HepG2 (cell line): ENCODE measurements around the gene SDCCAG8. TPM values are rescaled to one million over a fixed set of nuclear protein-coding genes. Genes with fewer than 3 reads are reported as not detected.

Experiments used
- ATAC-seq: fragments of 200-7000 bp; cut with Tn5 transposase; 3 replicates; pipeline ENCODE4 v1.9.1; 2020; ENCODE audit warnings: mild to moderate bottlenecking, moderate library complexity
- BruUV-seq: library from RNA; stranded (reverse); fragments of 400-500 nt; replicated peaks from 2 replicates; lab custom pipeline; 2021; lab: Mats Ljungman, UMichigan
- CTCF ChIA-PET: fragments of 300-600 bp; formaldehyde crosslinking; extraction: SDS; loops from one replicate; lab custom pipeline; 2021; ENCODE audit warnings: low total read pairs, inconsistent platforms, low intra/inter-chr PET ratio; lab: Yijun Ruan, JAX
- POLR2A ChIA-PET: fragments of 350-600 bp; sonication (Branson Sonifier 250); formaldehyde crosslinking; loops from one replicate; lab custom pipeline; 2020; ENCODE audit warnings: antibody characterized with exemption, inconsistent platforms; lab: Yijun Ruan, JAX
- DNase-seq: peaks from one replicate; pipeline ENCODE4 v3.0.0-alpha.2; 2015; ENCODE audit warnings: low spot score
- FAIRE-seq: peaks from 3 replicates; lab custom pipeline; 2011; peaks lifted over from hg19 to GRCh38; lab: Jason Lieb, UNC
- H2AFZ ChIP-seq: one replicate; pipeline ENCODE4 v1.6.1; 2011; ENCODE audit warnings: low read length, inconsistent platforms
- H3K27ac ChIP-seq: fragments of 300-600 bp; 3 replicates; pipeline ENCODE4 v1.8.0; 2011; ENCODE audit warnings: mixed run types, mild to moderate bottlenecking, mixed read lengths, low read length, inconsistent platforms; ENCODE audit not compliant: insufficient read depth; ENCODE audit errors: extremely low read length
- H3K27me3 ChIP-seq, 2 experiments: fragments of 200-600 bp in 1 of 2; 2 replicates in 1 of 2; 3 replicates in 1 of 2; pipeline versions ENCODE4 v1.6.0 to v1.8.0; 2011; ENCODE audit warnings: low read length in 2 of 2, mild to moderate bottlenecking in 2 of 2, moderate library complexity in 2 of 2, inconsistent platforms in 1 of 2; ENCODE audit not compliant: insufficient read depth in 2 of 2, control insufficient read depth in 1 of 2
- H3K36me3 ChIP-seq, 2 experiments: fragments of 200-600 bp in 1 of 2; replicated peaks in 1 of 2; 2 replicates in 1 of 2; 3 replicates in 1 of 2; pipeline versions ENCODE4 v1.5.1 to v1.8.0; 2011; ENCODE audit warnings: low read length in 2 of 2, inconsistent platforms in 1 of 2; ENCODE audit not compliant: insufficient read depth in 2 of 2, control insufficient read depth in 1 of 2
- H3K4me1 ChIP-seq: 2 replicates; pipeline ENCODE4 v1.5.1; 2012; ENCODE audit warnings: low read length, inconsistent platforms; ENCODE audit not compliant: insufficient read depth
- H3K4me2 ChIP-seq: 2 replicates; pipeline ENCODE4 v1.6.0; 2011; ENCODE audit warnings: low read depth, low read length, inconsistent platforms
- H3K4me3 ChIP-seq, 3 experiments: fragments of 200-600 bp in 1 of 3; sonication (generic), shearing (Covaris generic) in 1 of 3; replicated peaks in 1 of 3; 2 replicates each; pipeline ENCODE4 v1.5.1; 2011 to 2016; ENCODE audit warnings: low read length in 3 of 3, inconsistent platforms in 2 of 3, low read depth in 2 of 3, mild to moderate bottlenecking in 2 of 3, control low read depth in 1 of 3, mixed read lengths in 1 of 3; ENCODE audit not compliant: insufficient read depth in 1 of 3
- H3K79me2 ChIP-seq: one replicate; pipeline ENCODE4 v1.6.1; 2011; ENCODE audit warnings: low read length, inconsistent platforms; ENCODE audit not compliant: insufficient read depth
- H3K9ac ChIP-seq: 2 replicates; pipeline ENCODE4 v1.6.0; 2011; ENCODE audit warnings: mild to moderate bottlenecking, low read depth, low read length, inconsistent platforms; ENCODE audit not compliant: insufficient read depth
- H3K9me3 ChIP-seq: 2 replicates; pipeline ENCODE4 v1.5.1; 2012; ENCODE audit warnings: mild to moderate bottlenecking, low read length
- H4K20me1 ChIP-seq: 2 replicates; pipeline ENCODE4 v1.6.0; 2011; ENCODE audit warnings: inconsistent platforms, mild to moderate bottlenecking, low read length, moderate library complexity; ENCODE audit not compliant: insufficient read depth
- ATF4 ChIP-seq, 2 experiments: fragments of 450-650 bp in 1 of 2; sonication (generic) in 1 of 2; formaldehyde crosslinking; IDR thresholded peaks; 2 replicates each; pipeline versions ENCODE4 v1.5.0 to v1.8.0; 2020 to 2022; ENCODE audit warnings: mild to moderate bottlenecking in 1 of 2, missing genetic modification reagents in 1 of 2
- CBX2 ChIP-seq, 2 experiments: fragments of 200-600 bp in 1 of 2; sonication (generic); formaldehyde crosslinking in 1 of 2; IDR thresholded peaks; 2 replicates each; pipeline versions ENCODE4 v1.7.0 to v1.8.1; 2018 to 2022; ENCODE audit warnings: low read depth in 2 of 2, low read length in 1 of 2, mild to moderate bottlenecking in 1 of 2, missing genetic modification reagents in 1 of 2
- KDM1A ChIP-seq: IDR thresholded peaks from 2 replicates; pipeline ENCODE4 v1.6.1; 2016; ENCODE audit warnings: missing compliant biosample characterization
- RELA ChIP-seq: sonication (generic); formaldehyde crosslinking; IDR thresholded peaks from 2 replicates; pipeline ENCODE4 v1.4.0; 2020; ENCODE audit warnings: missing genetic modification reagents
- SOX5 ChIP-seq: IDR thresholded peaks from 2 replicates; pipeline ENCODE4 v1.6.1; 2016; ENCODE audit warnings: borderline replicate concordance
- SUZ12 ChIP-seq: fragments of 150-350 bp; IDR thresholded peaks from 2 replicates; pipeline ENCODE4 v1.6.1; 2014; ENCODE audit warnings: low read depth, low read length
- ZEB1 ChIP-seq: IDR thresholded peaks from 2 replicates; pipeline ENCODE4 v1.6.1; 2012; ENCODE audit warnings: mild to moderate bottlenecking, low read depth, inconsistent platforms; ENCODE audit not compliant: insufficient replicate concordance
- ZFP62 ChIP-seq: sonication (generic); formaldehyde crosslinking; IDR thresholded peaks from 2 replicates; pipeline ENCODE4 v1.4.0; 2020; ENCODE audit warnings: missing genetic modification reagents
- ZNF362 ChIP-seq: sonication (generic); formaldehyde crosslinking; IDR thresholded peaks from 2 replicates; pipeline ENCODE4 v1.4.0; 2020; ENCODE audit warnings: missing genetic modification reagents, mild to moderate bottlenecking, borderline replicate concordance
- ZNF44 ChIP-seq: sonication (generic); formaldehyde crosslinking; IDR thresholded peaks from 2 replicates; pipeline ENCODE4 v1.5.1; 2020; ENCODE audit warnings: mild to moderate bottlenecking, missing genetic modification reagents
- ZNF605 ChIP-seq: sonication (generic); formaldehyde crosslinking; IDR thresholded peaks from 2 replicates; pipeline ENCODE4 v1.8.0; 2022; ENCODE audit warnings: mild to moderate bottlenecking, missing genetic modification reagents
- ZNF616 ChIP-seq: sonication (generic); formaldehyde crosslinking; IDR thresholded peaks from 2 replicates; pipeline ENCODE4 v1.5.0; 2020; ENCODE audit warnings: low read depth, mild to moderate bottlenecking, missing genetic modification reagents
- ZNF713 ChIP-seq: sonication (generic); formaldehyde crosslinking; IDR thresholded peaks from 2 replicates; pipeline ENCODE4 v1.4.0; 2020; ENCODE audit warnings: mild to moderate bottlenecking, missing genetic modification reagents
- WGBS: methylation state at CpG from one replicate; pipeline ENCODE4 v1.1.6; 2017; ENCODE audit warnings: low lambda C conversion rate; 5-methylcytosine and 5-hydroxymethylcytosine counted together
- in situ Hi-C: cut with HindIII; loops from 2 replicates; pipeline ENCODE4 v1.10.0; 2017; ENCODE audit warnings: low pct_unique_long_range_greater_than_20kb; ENCODE audit not compliant: extremely low pct_ligation_motif_present
- intact Hi-C: fragments of 100-400 bp; cut with micrococcal nuclease; formaldehyde crosslinking; loops from one replicate; pipeline ENCODE4 v1.10.0; 2022; ENCODE audit not compliant: unreplicated experiment
- polyA plus RNA-seq, 8 experiments: library from polyadenylated mRNA; depleted of rRNA in 3 of 8; stranded (reverse) in 7 of 8; unstranded in 1 of 8; fragments of >200 nt; fragmentation: Illumina TruSeq in 4 of 8; extraction: Trizol in 4 of 8; gene quantifications; 2 replicates each; pipeline versions ENCODE4 v1.2.1 to v1.2.3, GENCODE V29; 2011 to 2016; ENCODE audit warnings: low read depth in 4 of 8, missing spikeins in 1 of 8, mixed read lengths in 1 of 8; ENCODE audit not compliant: insufficient read depth in 1 of 8
- total RNA-seq, 5 experiments: library from RNA; depleted of rRNA; stranded (reverse); fragments of >200 nt; fragmentation: Illumina TruSeq; extraction: Trizol; gene quantifications; 2 replicates each; pipeline ENCODE4 v1.2.3, GENCODE V29; 2016; ENCODE audit warnings: low read depth in 1 of 5
- TF ChIP-seq, protein P1 (sequence below): sonication (generic); formaldehyde crosslinking; IDR thresholded peaks from 2 replicates; pipeline ENCODE4 v1.4.0; 2020; ENCODE audit warnings: missing genetic modification reagents, low read depth, mild to moderate bottlenecking, borderline replicate concordance

SDCCAG8 gene
- total and polyA plus RNA-seq, 2 of the 13 experiments (the other 11 are each of a cell fraction or from before 2014, with no cell fraction given), result 9.5 to 13.4 TPM

DNA sequence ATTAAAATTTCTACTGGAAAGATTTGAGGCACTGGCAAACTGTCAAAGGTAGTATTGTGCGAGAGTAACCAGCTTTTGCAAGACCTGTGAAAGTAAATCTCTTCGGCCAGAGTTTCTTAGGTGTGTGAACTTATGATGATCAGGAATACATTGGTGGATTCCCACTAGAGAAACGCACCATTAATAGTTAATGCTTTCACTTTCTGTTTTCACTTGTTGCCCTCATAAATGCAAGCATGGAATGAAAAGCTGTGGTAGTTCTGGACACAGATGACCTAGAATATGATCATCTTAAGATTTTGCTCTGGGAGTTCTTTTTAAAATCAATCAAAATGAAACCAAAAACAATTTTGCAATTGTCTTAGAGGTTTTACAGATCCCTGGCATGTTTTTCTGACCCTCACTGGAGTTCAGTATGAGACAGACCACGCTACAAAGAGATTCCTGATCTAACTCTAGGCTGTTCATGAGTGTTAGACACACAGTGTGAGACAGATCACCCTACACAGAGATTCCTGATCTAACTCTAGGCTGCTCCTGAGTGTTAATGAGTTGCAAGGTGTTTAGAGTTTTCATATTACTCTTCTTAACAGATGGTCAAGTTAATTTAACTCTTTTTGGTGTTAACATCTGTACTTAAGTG, 98.8 kb downstream of the SDCCAG8 start:
- TF ChIP-seq ZNF713 (no peak), SUZ12 (no peak), CBX2 (IDR thresholded peaks at IDR 0.05; ENCODE audit: low read depth, low read length) (no peak), CBX2 (CRISPR knock-in tag; IDR thresholded peaks at IDR 0.05; ENCODE audit: low read depth) (no peak), ZNF616 (no peak), SOX5 (CRISPR knock-in tag) (no peak), RELA (CRISPR knock-in tag) (no peak), ZNF362 (CRISPR knock-in tag) (no peak)
- ChIA-PET CTCF (no interaction called here), POLR2A (no interaction called here)
- no peak for FAIRE-seq
- in situ Hi-C loops (no loop called here), intact Hi-C loops (no loop called here)
- ATAC-seq, result no peak
- H3K36me3 ChIP-seq, result no peaks in the 10 kb centered on the region
- 86% methylated on average over 4 of the region's 4 CpGs for WGBS
- no peaks in the 10 kb centered on the region for H3K27me3 ChIP-seq
- H3K79me2 ChIP-seq, result no peaks in the 10 kb centered on the region
- H2AFZ ChIP-seq, result no peak overlapping the region
- no peaks in the 10 kb centered on the region for H3K4me1 ChIP-seq
- H3K27ac ChIP-seq, result no peak overlapping the region
- no peak overlapping the region for H3K4me2 ChIP-seq
- BruUV-seq, result no TSS peak
- no peak overlapping the region for H3K9ac ChIP-seq
- no peaks in the 10 kb centered on the region for H3K9me3 ChIP-seq
- DNase-seq, result no peak
- no peak overlapping the region for H3K4me3 ChIP-seq
- H4K20me1 ChIP-seq, result no peaks in the 10 kb centered on the region

- no TSS peak for BruUV-seq
- POLR2A ChIA-PET, result no interaction called here
- Histone ChIP-seq H3K9ac (no peak overlapping the region), H3K4me3 (no peak overlapping the region), H3K4me2 (no peak overlapping the region), H3K36me3 (no peaks in the 10 kb centered on the region), H4K20me1 (no peaks in the 10 kb centered on the region), H3K9me3 (no peaks in the 10 kb centered on the region), H2AFZ (no peak overlapping the region), H3K4me1 (no peaks in the 10 kb centered on the region), H3K27me3 (no peaks in the 10 kb centered on the region), H3K27ac (no peak overlapping the region), H3K79me2 (no peaks in the 10 kb centered on the region)
- 97% methylated on average over 1 of the region's 1 CpG for WGBS
- ATAC-seq (no peak), DNase-seq (no peak), FAIRE-seq (no peak)
- in situ Hi-C loops (no loop called here), intact Hi-C loops (no loop called here)
- CTCF ChIA-PET, result no interaction called here
- TF ChIP-seq ZEB1 (no peak), ZNF605 (CRISPR knock-in tag) (no peak), ZNF44 (CRISPR knock-in tag) (no peak), ATF4 (CRISPR knock-in tag; IDR thresholded peaks at IDR 0.05) (no peak), KDM1A (CRISPR knock-in tag) (no peak), ZFP62 (CRISPR knock-in tag) (no peak)
- TF ChIP-seq, protein P1, sequence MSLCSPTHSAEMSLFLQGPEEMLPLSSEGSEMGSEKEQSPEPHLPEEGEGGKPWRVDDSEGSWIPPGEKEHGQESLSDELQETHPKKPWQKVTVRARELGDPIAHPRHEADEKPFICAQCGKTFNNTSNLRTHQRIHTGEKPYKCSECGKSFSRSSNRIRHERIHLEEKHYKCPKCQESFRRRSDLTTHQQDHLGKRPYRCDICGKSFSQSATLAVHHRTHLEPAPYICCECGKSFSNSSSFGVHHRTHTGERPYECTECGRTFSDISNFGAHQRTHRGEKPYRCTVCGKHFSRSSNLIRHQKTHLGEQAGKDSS (CRISPR knock-in tag), result no peak
These were observed 108.0 kb downstream of the SDCCAG8 start for GRCh38 chr1:243363832-243364231.
